ENCODE results near the gene FOXP1.

DNA sequence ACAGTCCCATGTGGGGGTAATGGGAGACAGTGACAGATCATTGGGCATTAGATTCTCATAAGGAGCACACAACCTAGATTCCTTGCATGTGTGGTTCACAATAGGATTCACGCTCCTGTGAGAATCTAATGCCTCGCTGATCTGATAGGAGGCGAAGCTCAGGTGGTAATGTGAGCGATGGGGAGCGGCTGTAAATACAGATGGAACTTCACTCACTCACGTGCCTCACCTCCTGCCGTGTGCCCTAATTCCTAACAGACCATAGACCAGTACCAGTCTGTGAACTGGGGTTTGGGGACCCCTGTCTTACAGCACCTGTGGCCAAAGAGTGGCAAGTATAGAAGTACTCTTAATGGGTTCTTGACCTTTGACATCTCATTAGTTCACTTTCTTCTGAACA lies 554.7 kb downstream of the FOXP1 start:
- TF ChIP-seq, protein P1, sequence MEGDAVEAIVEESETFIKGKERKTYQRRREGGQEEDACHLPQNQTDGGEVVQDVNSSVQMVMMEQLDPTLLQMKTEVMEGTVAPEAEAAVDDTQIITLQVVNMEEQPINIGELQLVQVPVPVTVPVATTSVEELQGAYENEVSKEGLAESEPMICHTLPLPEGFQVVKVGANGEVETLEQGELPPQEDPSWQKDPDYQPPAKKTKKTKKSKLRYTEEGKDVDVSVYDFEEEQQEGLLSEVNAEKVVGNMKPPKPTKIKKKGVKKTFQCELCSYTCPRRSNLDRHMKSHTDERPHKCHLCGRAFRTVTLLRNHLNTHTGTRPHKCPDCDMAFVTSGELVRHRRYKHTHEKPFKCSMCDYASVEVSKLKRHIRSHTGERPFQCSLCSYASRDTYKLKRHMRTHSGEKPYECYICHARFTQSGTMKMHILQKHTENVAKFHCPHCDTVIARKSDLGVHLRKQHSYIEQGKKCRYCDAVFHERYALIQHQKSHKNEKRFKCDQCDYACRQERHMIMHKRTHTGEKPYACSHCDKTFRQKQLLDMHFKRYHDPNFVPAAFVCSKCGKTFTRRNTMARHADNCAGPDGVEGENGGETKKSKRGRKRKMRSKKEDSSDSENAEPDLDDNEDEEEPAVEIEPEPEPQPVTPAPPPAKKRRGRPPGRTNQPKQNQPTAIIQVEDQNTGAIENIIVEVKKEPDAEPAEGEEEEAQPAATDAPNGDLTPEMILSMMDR (IDR thresholded peaks at IDR 0.05; ENCODE audit: low read depth, low read length, missing input control) = no peak
- TF ChIP-seq, protein P2, sequence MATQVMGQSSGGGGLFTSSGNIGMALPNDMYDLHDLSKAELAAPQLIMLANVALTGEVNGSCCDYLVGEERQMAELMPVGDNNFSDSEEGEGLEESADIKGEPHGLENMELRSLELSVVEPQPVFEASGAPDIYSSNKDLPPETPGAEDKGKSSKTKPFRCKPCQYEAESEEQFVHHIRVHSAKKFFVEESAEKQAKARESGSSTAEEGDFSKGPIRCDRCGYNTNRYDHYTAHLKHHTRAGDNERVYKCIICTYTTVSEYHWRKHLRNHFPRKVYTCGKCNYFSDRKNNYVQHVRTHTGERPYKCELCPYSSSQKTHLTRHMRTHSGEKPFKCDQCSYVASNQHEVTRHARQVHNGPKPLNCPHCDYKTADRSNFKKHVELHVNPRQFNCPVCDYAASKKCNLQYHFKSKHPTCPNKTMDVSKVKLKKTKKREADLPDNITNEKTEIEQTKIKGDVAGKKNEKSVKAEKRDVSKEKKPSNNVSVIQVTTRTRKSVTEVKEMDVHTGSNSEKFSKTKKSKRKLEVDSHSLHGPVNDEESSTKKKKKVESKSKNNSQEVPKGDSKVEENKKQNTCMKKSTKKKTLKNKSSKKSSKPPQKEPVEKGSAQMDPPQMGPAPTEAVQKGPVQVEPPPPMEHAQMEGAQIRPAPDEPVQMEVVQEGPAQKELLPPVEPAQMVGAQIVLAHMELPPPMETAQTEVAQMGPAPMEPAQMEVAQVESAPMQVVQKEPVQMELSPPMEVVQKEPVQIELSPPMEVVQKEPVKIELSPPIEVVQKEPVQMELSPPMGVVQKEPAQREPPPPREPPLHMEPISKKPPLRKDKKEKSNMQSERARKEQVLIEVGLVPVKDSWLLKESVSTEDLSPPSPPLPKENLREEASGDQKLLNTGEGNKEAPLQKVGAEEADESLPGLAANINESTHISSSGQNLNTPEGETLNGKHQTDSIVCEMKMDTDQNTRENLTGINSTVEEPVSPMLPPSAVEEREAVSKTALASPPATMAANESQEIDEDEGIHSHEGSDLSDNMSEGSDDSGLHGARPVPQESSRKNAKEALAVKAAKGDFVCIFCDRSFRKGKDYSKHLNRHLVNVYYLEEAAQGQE (IDR thresholded peaks at IDR 0.05) = no peak
- TF ChIP-seq RAD21 (IDR thresholded peaks at IDR 0.05) (no peak), SP1 (IDR thresholded peaks at IDR 0.05) (no peak), FOXA2 (IDR thresholded peaks at IDR 0.05) (no peak), YY1 (IDR thresholded peaks at IDR 0.05) (no peak), TAF1 (conservative IDR thresholded peaks at IDR 0.05) (no peak), JUND (IDR thresholded peaks at IDR 0.05) (no peak), HNF4A (conservative IDR thresholded peaks at IDR 0.05) (no peak), GABPA (IDR thresholded peaks at IDR 0.05 in 1 of 2, conservative IDR thresholded peaks at IDR 0.05 in 1 of 2) (no peak)
- TF ChIP-seq, protein P3, sequence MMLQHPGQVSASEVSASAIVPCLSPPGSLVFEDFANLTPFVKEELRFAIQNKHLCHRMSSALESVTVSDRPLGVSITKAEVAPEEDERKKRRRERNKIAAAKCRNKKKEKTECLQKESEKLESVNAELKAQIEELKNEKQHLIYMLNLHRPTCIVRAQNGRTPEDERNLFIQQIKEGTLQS (IDR thresholded peaks at IDR 0.05) = no peak
- TF ChIP-seq, protein P4, sequence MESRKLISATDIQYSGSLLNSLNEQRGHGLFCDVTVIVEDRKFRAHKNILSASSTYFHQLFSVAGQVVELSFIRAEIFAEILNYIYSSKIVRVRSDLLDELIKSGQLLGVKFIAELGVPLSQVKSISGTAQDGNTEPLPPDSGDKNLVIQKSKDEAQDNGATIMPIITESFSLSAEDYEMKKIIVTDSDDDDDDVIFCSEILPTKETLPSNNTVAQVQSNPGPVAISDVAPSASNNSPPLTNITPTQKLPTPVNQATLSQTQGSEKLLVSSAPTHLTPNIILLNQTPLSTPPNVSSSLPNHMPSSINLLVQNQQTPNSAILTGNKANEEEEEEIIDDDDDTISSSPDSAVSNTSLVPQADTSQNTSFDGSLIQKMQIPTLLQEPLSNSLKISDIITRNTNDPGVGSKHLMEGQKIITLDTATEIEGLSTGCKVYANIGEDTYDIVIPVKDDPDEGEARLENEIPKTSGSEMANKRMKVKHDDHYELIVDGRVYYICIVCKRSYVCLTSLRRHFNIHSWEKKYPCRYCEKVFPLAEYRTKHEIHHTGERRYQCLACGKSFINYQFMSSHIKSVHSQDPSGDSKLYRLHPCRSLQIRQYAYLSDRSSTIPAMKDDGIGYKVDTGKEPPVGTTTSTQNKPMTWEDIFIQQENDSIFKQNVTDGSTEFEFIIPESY (IDR thresholded peaks at IDR 0.05) = no peak
- TF ChIP-seq, protein P5, sequence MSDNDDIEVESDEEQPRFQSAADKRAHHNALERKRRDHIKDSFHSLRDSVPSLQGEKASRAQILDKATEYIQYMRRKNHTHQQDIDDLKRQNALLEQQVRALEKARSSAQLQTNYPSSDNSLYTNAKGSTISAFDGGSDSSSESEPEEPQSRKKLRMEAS (IDR thresholded peaks at IDR 0.05) = no peak
